ENCODE data around the gene ABAT. TPM values are rescaled to one million over a fixed set of nuclear protein-coding genes. Genes with fewer than 3 reads are reported as not detected.

Gene ABAT
- polyA plus RNA-seq, 2 of the 4 experiments (the other 2 are of a cell fraction), result 0.68 to 1.2 TPM

GRCh38 chr16:8676160-8676547, 1.7 kb downstream of the ABAT start:
- 67% methylated on average over 5 of the region's 5 CpGs for WGBS (ENCODE audit: missing lambda C conversion rate)
- FAIRE-seq (no peak), ATAC-seq (no peak), DNase-seq (ENCODE audit: low read depth in 1 of 2, low spot score in 1 of 2) (no peak)
- TF ChIP-seq EHMT2 (IDR thresholded peaks at IDR 0.05; ENCODE audit: low read depth) (no peak), HDAC2 (IDR thresholded peaks at IDR 0.05) (no peak), EHF (CRISPR knock-in tag; IDR thresholded peaks at IDR 0.05) (no peak), RNF2 (IDR thresholded peaks at IDR 0.05; ENCODE audit: borderline replicate concordance, low read depth) (no peak), CBX8 (IDR thresholded peaks at IDR 0.05) (no peak), BHLHE40 (IDR thresholded peaks at IDR 0.05; ENCODE audit: low read depth, low read length) (no peak)
- Histone ChIP-seq H3K4me1 (peaks cover 29% of the 10 kb centered on the region), H3K27ac (no peak overlapping the region), H3K4me2 (no peak overlapping the region), H3K9me3 (peaks cover 10% of the 10 kb centered on the region), H3K4me3 (no peak overlapping the region)
- ChIA-PET CTCF (interaction anchor here (1.3 to 2.6 kb wide), 6 partner anchors 14 to 462 kb away, joined by 3 to 14 read pairs (median 6); no protein-coding TSS in a partner anchor), POLR2A (no interaction called here)

DNA sequence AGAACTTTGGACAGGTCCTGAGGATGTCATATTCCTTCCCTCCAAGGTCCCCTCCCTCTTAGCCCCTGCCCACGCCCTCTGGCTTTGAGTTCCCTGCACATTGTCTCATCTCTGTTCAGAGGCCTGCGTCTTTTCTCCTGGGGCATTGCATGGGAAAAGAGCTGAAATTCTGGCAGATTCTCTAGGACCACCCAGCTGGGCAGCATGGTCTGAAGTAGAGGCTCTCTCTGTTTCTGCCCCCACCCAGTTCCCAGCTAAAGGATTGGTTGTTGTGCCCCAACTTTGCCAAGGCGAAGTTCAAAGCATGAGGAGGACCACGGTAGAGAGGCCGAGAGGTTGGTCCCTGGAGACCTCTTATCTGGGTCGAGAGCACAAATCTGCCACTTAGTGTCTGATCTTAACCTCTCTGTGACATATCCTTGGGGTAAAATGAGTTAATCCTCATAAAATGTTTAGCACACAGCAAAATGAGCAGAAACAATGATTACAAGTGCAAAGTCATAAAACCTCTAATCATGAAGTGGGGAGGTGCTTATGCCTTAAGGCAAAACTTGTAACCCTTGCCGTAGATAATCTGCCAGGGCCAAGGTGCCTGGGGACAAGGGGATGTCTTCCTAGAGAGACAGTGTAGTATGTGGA, 2.4 kb downstream of the ABAT start:
- no peak for TF ChIP-seq HOXA7 (CRISPR knock-in tag; IDR thresholded peaks at IDR 0.05)
- no peak for TF ChIP-seq CBX8 (IDR thresholded peaks at IDR 0.05)
- TF ChIP-seq, protein P1, sequence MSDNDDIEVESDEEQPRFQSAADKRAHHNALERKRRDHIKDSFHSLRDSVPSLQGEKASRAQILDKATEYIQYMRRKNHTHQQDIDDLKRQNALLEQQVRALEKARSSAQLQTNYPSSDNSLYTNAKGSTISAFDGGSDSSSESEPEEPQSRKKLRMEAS (IDR thresholded peaks at IDR 0.05), result no peak
- no peak for TF ChIP-seq SREBF2 (IDR thresholded peaks at IDR 0.05)
- 76% methylated on average over 7 of the region's 7 CpGs for WGBS (ENCODE audit: missing lambda C conversion rate)
- FAIRE-seq, result no peak
- POLR2A ChIA-PET, result no interaction called here
- CTCF ChIA-PET, result interaction anchor here (1.3 to 2.6 kb wide), 3 partner anchors 15 to 203 kb away, joined by 6 to 14 read pairs (median 8); no protein-coding TSS in a partner anchor
- Histone ChIP-seq H3K4me1 (peaks cover 29% of the 10 kb centered on the region), H3K4me2 (no peak overlapping the region), H3K4me3 (no peak overlapping the region), H3K9me3 (peaks cover 10% of the 10 kb centered on the region), H3K27ac (no peak overlapping the region)
- no peak for DNase-seq (ENCODE audit: low read depth in 1 of 2, low spot score in 1 of 2)
- ATAC-seq, result no peak

DNA sequence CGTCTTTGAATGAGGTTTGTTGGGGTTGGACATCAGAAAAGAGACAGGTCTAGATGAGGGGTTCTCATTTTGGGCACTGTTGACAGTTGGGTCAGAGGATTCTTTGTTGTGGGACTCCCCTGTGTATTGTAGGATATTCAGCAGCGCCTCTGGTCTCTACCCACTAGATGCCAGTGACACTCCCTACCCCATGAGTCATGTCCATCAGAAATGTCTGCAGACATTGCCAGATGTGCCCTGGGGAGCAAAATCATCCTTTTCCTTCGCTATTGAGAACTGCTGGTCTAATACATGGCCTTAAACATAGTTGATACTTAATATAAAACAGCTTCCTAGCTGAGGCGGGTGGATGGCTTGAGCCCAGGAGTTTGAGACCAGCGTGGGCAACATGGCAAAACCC, 3.1 kb downstream of the ABAT start:
- Histone ChIP-seq H3K9me3 (peaks cover 10% of the 10 kb centered on the region), H3K4me2 (peak overlapping the region; percentile 37; the same call in 1 of the 3 replicates), H3K4me3 (no peak overlapping the region), H3K27ac (no peak overlapping the region), H3K4me1 (peaks cover 29% of the 10 kb centered on the region)
- WGBS (ENCODE audit: missing lambda C conversion rate), result 52% methylated on average over 5 of the region's 5 CpGs
- CTCF ChIA-PET, result interaction anchor here (0.9 to 2.7 kb wide), 2 partner anchors 17 to 114 kb away, joined by 3 to 11 read pairs; no protein-coding TSS in a partner anchor
- POLR2A ChIA-PET, result no interaction called here
- no peak for ATAC-seq
- FAIRE-seq, result no peak
- no peak for DNase-seq (ENCODE audit: low read depth in 1 of 2, low spot score in 1 of 2)
- TF ChIP-seq RNF2 (IDR thresholded peaks at IDR 0.05; ENCODE audit: borderline replicate concordance, low read depth) (no peak), EHMT2 (IDR thresholded peaks at IDR 0.05; ENCODE audit: low read depth) (no peak)
- TF ChIP-seq, protein P2, sequence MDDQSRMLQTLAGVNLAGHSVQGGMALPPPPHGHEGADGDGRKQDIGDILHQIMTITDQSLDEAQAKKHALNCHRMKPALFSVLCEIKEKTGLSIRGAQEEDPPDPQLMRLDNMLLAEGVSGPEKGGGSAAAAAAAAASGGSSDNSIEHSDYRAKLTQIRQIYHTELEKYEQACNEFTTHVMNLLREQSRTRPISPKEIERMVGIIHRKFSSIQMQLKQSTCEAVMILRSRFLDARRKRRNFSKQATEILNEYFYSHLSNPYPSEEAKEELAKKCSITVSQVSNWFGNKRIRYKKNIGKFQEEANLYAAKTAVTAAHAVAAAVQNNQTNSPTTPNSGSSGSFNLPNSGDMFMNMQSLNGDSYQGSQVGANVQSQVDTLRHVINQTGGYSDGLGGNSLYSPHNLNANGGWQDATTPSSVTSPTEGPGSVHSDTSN (IDR thresholded peaks at IDR 0.05), result no peak

- Histone ChIP-seq H3K4me3 (no peak overlapping the region), H3K4me1 (peaks cover 29% of the 10 kb centered on the region), H3K9me3 (peaks cover 10% of the 10 kb centered on the region), H3K27ac (no peak overlapping the region), H3K4me2 (peak overlapping the region; percentile 37; the same call in 2 of the 3 replicates)
- WGBS (ENCODE audit: missing lambda C conversion rate), result 69% methylated on average over 7 of the region's 7 CpGs
- TF ChIP-seq, protein P3, sequence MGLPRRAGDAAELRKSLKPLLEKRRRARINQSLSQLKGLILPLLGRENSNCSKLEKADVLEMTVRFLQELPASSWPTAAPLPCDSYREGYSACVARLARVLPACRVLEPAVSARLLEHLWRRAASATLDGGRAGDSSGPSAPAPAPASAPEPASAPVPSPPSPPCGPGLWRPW (IDR thresholded peaks at IDR 0.05), result no peak
- TF ChIP-seq TFCP2L1 (CRISPR knock-in tag; IDR thresholded peaks at IDR 0.05) (no peak), HEYL (CRISPR knock-in tag; IDR thresholded peaks at IDR 0.05) (no peak), MAFK (IDR thresholded peaks at IDR 0.05; ENCODE audit: partially characterized antibody) (no peak), BHLHE40 (IDR thresholded peaks at IDR 0.05; ENCODE audit: low read depth, low read length) (no peak)
- DNase-seq (ENCODE audit: low read depth in 1 of 2, low spot score in 1 of 2), result peak in 1 of 2 experiments; percentile 37
- FAIRE-seq, result no peak
- ATAC-seq, result no peak
- ChIA-PET POLR2A (interaction anchor here (1.0 kb wide), 1 partner anchor 125 kb away, joined by 3 read pairs; no protein-coding TSS in a partner anchor), CTCF (interaction anchor here (0.9 to 2.7 kb wide), 3 partner anchors 11 to 113 kb away, joined by 3 to 11 read pairs (median 3); no protein-coding TSS in a partner anchor)
Measured at GRCh38 chr16:8678068-8678927, 3.9 kb downstream of the ABAT start.
